Testis (tissue), 2 donors: ENCODE measurements around the gene FRG2C.
"Not testable (repeated sequence)": the region's sequence is repeated elsewhere in the genome, so short reads cannot be mapped to it uniquely, and the experiment has no call there.

Experiments
- POLR2A ChIP-seq: fragments of 450-650 bp; IDR thresholded peaks from one replicate; pipeline ENCODE4 v1.6.1; 2017; ENCODE audit warnings: antibody characterized with exemption, mild to moderate bottlenecking, moderate library complexity
- TF ChIP-seq, protein P1 (sequence below), 3 experiments: fragments of 450-650 bp in 2 of 3; fragments of 200-600 bp in 1 of 3; sonication (generic) in 1 of 3; IDR thresholded peaks; one replicate each; pipeline ENCODE4 v1.5.1; 2016 to 2019; ENCODE audit warnings: antibody characterized with exemption in 3 of 3, mild to moderate bottlenecking in 2 of 3, moderate library complexity in 1 of 3

DNA sequence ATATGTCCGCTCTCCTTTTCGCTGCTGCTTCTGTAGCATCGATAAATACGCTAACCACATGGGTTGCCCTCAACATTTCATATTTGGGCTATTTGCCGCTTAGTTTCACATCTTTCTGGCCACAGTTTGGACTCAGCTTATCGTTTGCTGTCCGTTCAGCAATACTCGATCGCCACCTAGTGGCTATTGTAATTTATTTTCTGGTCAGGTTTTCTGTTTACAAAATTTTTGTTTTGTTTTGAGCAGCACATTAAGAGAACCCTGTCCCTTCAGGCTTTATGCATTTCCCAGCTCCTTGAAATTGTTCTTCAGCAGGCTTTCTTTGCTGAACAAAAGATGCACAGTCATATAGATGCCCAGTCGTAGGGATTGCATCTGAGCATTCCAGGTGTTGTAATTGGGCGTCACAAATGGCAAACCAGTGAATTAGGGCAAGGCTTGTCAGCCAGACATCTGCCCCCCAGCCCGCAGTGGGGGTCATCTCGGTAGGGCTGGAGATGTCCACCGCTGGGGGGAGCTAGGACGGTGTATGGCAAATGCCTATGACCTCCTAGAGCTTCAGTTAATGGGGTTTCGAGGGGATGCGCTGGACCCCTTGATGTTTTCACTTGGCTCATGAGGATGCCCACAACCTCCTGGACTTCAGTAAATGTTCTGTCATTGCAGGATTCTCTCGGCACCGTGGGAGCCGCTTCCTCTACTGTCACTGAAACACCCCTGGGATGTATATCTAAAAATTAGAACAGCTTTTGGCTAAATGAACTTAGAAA lies 20.9 kb upstream of the FRG2C start:
- TF ChIP-seq, protein P1, sequence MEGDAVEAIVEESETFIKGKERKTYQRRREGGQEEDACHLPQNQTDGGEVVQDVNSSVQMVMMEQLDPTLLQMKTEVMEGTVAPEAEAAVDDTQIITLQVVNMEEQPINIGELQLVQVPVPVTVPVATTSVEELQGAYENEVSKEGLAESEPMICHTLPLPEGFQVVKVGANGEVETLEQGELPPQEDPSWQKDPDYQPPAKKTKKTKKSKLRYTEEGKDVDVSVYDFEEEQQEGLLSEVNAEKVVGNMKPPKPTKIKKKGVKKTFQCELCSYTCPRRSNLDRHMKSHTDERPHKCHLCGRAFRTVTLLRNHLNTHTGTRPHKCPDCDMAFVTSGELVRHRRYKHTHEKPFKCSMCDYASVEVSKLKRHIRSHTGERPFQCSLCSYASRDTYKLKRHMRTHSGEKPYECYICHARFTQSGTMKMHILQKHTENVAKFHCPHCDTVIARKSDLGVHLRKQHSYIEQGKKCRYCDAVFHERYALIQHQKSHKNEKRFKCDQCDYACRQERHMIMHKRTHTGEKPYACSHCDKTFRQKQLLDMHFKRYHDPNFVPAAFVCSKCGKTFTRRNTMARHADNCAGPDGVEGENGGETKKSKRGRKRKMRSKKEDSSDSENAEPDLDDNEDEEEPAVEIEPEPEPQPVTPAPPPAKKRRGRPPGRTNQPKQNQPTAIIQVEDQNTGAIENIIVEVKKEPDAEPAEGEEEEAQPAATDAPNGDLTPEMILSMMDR (IDR thresholded peaks at IDR 0.05) = peak in 2 of 3 experiments; percentile 59 to 65
- TF ChIP-seq POLR2A = not testable (repeated sequence)
